ENCODE measurements around the gene LMO1.

GRCh38 chr11:8217136-8217535 is 46.5 kb downstream of the LMO1 start:
- TF ChIP-seq CTCF (IDR thresholded peaks at IDR 0.05; ENCODE audit: low read depth, low read length, missing input control) (no peak), REST (IDR thresholded peaks at IDR 0.05) (no peak), RAD21 (IDR thresholded peaks at IDR 0.05) (no peak), GABPA (IDR thresholded peaks at IDR 0.05 in 1 of 2, conservative IDR thresholded peaks at IDR 0.05 in 1 of 2) (no peak), FOXA1 (IDR thresholded peaks at IDR 0.05) (no peak), JUND (IDR thresholded peaks at IDR 0.05) (no peak), YY1 (IDR thresholded peaks at IDR 0.05) (no peak)
- TF ChIP-seq, protein P1, sequence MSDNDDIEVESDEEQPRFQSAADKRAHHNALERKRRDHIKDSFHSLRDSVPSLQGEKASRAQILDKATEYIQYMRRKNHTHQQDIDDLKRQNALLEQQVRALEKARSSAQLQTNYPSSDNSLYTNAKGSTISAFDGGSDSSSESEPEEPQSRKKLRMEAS (IDR thresholded peaks at IDR 0.05): no peak
